Measurements from ENCODE around the gene PRCP.

The PRCP gene

GRCh38 chr11:82906236-82906635 is 6.0 kb upstream of the PRCP start:
- peak; percentile 20 for DNase-seq

GRCh38 chr11:82903843-82904586 is 3.8 kb upstream of the PRCP start:
- DNase-seq, result no peak

DNA sequence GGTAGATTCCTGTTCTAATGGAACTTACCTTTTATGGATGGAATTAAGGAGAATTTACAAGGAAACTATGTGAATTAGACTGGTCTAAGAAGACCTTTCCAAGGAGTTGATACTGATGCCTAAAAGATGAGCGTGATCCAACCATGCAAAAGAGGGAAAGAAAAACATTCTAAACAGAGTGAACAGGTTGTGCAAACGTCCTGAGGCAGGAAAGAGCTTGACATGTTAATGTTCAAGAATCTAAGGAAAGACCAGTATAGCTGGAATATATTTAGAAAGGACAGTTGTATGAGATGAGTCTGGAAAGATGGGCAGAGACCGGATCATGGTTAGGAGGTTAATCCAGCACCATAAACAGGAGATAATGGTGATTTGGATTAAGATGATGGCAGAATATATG is 2.6 kb upstream of the PRCP start:
- DNase-seq, result no peak

- no peak for DNase-seq
Measured at GRCh38 chr11:82901922-82902485, 1.8 kb upstream of the PRCP start.

- DNase-seq, result peak; percentile 96
Measured at GRCh38 chr11:82901165-82901921, 1.1 kb upstream of the PRCP start, which contains the start of gene DDIAS. Gene DDIAS, plus strand, starts transcription at chr11:82901736. Its CDS starts 13,003 bp downstream, at chr11:82914739.

DNA sequence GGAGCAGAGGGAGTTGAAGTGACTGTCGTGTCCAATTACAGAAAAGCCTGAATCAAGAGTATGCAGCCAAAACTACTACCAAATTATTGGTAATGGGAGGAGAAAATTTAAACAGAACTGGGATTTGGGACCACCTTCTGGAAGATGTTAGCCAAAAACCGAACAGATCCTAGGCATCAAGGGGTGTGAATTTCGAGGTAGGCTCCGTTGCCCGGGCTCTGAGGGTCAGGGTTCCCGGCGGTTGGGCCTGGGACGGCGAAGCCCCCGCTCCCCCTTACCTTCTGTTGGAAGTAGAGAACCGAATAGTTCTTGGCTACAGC is 313 bp downstream of the PRCP start:
- DNase-seq, result no peak

GRCh38 chr11:82899186-82899820 is 927 bp downstream of the PRCP start:
- no peak for DNase-seq

GRCh38 chr11:82898241-82898640 is 2.0 kb downstream of the PRCP start:
- no peak for DNase-seq

DNA sequence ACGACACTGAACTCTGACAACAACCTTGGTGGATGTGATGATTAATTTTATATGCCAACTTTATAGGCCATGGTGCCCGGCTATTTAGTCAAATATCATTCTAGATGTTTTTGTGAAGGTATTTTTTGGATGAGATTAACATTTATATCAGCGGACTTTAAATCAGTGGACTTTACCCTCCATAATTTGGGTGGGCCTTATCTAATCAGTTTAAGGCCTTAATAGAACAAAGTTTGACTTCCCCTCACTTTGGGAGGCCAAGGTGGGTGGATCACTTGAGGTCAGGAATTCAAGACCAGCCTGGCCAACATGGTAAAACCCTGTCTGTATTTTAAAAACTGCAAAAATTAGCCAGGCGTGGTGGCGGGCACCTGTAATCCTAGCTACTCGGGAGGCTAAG is 4.0 kb downstream of the PRCP start:
- no peak for DNase-seq

DNA sequence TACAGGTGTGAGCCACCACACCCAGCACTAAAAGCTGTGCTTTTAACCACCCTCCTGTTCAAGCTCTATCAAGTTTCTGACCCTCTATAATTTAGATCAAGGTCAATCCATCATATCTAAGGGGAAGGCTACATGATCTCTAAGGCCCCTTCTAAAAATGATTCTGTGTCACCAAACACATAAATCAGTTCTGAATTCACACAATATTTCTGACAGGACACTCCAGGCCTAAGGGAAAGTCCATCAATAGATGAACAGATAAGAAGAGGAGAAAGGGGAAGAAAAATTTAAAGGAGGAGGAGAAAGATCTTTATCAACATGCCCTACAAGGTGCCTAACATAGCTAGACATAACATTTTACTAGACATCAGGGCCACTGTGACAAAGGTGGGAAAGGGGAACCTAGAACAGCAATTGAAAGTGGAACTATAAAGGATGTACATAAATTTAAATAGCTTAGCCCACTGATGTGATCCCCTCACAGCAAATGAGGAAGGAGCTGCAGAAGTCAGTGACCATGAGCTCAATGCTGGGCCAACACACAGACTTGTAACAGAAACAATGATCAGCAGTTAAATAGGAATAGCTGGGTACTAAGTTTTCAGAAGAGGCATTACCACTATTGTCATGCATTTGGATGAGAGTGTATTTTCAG is 4.7 kb downstream of the PRCP start:
- DNase-seq, result no peak

DNA sequence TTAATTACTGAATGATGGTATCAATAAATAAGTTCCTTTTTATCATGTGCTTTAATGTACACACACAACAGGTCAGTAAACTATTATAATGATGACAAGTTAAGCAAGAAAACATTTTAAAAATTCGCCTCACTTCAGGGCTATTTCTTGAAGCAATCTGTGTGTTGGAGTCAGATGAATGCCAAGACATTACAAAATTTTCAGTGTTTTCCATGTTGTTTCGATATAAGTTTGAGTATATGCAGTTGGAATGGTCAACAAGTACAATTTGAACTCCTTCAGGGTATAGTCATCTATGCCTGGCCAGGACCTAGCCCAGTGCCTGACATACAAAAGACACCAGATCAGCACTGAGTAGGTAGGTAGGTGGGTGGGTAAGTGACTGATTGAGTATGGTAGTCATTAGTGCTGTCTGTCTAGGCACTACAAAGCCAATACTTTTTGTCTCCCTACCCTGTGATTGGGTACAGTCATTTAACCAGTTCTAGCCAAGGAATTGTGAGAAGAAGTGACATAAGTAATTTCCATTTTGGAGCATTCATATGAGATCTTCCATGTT is 7.5 kb downstream of the PRCP start:
- DNase-seq, result no peak

GRCh38 chr11:82890936-82891335 is 9.3 kb downstream of the PRCP start:
- no peak for DNase-seq

GRCh38 chr11:82890002-82890341 is 10.3 kb downstream of the PRCP start:
- DNase-seq, result no peak

DNA sequence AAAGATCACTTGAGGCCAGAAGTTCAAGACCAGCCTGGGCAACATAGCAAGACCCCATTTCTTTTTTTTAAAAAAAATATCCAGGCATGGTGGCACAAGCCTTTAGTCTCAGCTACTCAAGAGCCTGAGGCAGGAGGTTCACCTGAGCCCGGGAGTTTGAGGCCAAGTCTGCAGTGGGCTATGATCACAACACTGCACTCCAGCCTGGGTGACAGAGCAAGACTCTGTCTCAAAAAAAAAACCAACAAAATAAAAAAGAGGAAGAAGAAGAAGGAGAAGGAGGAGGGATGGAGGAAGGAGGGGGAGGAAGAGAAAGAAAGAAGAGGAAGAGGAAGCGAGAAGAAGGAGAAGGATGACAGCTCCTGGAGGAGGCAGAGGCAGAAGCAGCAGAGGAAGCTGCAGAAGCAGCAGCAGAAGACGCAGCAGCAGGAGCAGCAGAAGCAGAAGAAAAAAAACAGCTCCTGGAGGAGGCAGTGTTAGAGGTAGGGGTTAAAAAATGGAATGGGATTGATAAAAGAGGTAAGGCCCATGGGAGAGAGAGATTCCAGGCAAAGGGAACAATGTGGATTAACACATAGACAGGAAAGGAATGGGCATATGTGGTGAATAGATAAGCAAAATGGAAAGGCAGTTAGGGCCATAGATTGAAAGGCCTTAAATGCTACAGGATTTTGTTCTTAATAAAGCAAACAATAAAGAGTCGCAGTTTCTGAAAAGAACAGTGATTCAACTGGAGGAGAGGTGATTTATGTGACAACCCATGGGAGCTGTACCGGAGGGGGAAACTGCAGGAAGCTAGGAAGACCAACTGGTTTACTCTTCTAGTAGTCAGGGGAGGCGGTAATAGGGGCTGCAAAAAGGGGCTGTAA is 10.9 kb downstream of the PRCP start:
- DNase-seq, result no peak

DNA sequence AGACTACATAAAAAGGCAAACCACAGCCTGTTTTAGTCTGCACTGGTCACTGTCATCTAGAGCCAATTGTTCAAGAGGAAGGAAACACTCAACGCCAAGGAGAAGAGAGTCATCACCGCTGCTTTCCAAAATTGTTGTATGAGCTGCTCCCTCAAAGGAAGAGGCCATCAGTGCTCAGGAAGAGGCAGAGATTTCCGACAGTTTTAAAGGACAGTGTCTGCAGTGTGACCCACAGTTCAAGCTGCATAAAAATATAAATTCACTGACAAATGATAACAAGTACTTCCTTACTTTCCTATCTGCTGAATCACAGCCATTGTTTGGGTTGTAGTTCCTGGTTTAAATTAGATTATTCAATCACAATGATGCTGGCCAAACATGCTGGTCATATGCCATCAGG is 16.4 kb downstream of the PRCP start:
- no peak for DNase-seq

GRCh38 chr11:82874646-82875523 is 25.3 kb downstream of the PRCP start:
- DNase-seq, result no peak

DNA sequence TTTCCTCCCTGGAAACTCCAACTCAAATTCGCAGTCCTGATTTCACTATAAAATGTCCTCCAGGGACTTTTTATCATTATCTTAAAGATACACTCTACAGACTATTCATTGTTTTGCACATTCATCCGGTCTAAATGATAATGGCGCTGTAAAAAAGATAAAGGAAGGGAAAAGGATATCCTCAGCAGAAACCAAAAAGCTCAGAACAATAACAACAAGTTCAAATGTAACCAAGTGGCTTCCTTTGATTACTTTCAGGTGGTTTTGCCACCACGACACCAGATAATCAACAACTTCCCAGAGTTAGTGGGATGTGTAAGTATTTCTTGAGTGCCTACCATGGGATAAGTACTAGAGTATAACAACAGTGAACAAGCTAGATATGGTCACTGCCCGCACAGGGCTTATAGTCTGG is 26.3 kb downstream of the PRCP start:
- DNase-seq, result no peak

GRCh38 chr11:82872377-82873150 is 27.7 kb downstream of the PRCP start:
- no peak for DNase-seq

DNA sequence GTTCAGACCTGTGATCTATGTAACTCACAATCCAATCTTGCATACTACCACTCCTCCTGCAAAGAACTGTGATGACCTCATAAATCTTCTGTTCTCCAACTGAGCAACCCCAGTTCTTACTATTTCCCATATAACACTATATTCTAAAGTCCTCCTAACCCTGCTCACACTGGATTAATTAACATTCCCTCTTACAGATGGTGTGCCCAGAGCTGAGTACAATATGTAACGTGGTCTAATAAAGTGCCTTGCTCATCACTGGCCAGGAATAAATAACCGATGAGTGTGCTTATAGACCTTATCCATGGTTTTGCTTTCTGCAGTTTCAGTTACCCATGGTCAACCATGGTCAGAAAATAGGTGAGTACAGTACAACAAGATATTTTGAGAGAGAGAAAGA is 28.6 kb downstream of the PRCP start:
- DNase-seq, result no peak

DNA sequence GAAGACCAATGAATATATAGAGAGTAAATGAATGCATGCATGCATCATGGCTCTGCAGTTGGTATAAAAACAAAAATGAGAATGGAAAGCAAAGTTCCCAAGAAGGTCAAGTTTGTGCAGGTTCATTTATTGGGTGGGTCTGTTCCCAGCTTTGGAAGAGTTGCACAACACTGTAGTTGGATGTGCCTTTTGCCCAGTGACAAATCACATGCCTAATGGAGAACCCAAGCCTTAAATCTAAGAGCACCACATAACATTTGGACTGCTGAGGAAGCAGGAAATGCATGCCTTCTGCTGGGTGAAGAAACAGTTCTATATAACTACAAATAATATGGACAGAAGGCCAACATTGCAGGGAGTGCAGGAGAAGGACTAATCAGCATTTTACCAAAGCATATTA is 30.6 kb downstream of the PRCP start:
- no peak for DNase-seq

Measured in DMS153 (cell line).